Activated CD4-positive, alpha-beta T cell treated with anti-CD3 and anti-CD28 coated beads, Interleukin-2, amount 10 ng/mL, durations not matched to agents 7 days and 5 days (primary cell): ENCODE measurements around the gene POPDC2. TPM values are rescaled to one million over a fixed set of nuclear protein-coding genes. Genes with fewer than 3 reads are reported as not detected.

ENCODE experiments used
- CTCF ChIA-PET: fragments of 350-600 bp; sonication (Branson Sonifier 250); formaldehyde crosslinking; loops from one replicate; lab custom pipeline; 2021; ENCODE audit warnings: antibody characterized with exemption; lab: Charles Lee
- POLR2A ChIA-PET: fragments of 350-600 bp; sonication (Branson Sonifier 250); formaldehyde crosslinking; loops from one replicate; lab custom pipeline; 2021; ENCODE audit warnings: antibody characterized with exemption; lab: Charles Lee
- DNase-seq: peaks from one replicate; pipeline ENCODE4 v3.0.0-alpha.2; 2020
- H3K27ac Mint-ChIP-seq: one replicate; pipeline ENCODE4 v1.8.0; 2021; ENCODE audit warnings: mild to moderate bottlenecking, moderate library complexity, mixed read lengths
- H3K27me3 Mint-ChIP-seq: one replicate; pipeline ENCODE4 v1.8.0; 2021; ENCODE audit warnings: mixed read lengths
- H3K36me3 Mint-ChIP-seq: one replicate; pipeline ENCODE4 v1.8.0; 2021; ENCODE audit warnings: low read depth, mixed read lengths
- H3K4me1 Mint-ChIP-seq: one replicate; pipeline ENCODE4 v1.8.0; 2021; ENCODE audit warnings: mixed read lengths
- H3K4me3 Mint-ChIP-seq: one replicate; pipeline ENCODE4 v1.8.0; 2021; ENCODE audit warnings: mild to moderate bottlenecking, moderate library complexity, mixed read lengths
- H3K9me3 Mint-ChIP-seq: one replicate; pipeline ENCODE4 v1.8.0; 2021; ENCODE audit warnings: mixed read lengths
- total RNA-seq, 2 experiments: library from RNA; stranded (reverse); gene quantifications; one replicate each; pipeline ENCODE4 v1.2.3, GENCODE V29; 2021

The POPDC2 gene
- total RNA-seq, 2 experiments from 2014 or later, result 1.7 to 2.9 TPM

DNA sequence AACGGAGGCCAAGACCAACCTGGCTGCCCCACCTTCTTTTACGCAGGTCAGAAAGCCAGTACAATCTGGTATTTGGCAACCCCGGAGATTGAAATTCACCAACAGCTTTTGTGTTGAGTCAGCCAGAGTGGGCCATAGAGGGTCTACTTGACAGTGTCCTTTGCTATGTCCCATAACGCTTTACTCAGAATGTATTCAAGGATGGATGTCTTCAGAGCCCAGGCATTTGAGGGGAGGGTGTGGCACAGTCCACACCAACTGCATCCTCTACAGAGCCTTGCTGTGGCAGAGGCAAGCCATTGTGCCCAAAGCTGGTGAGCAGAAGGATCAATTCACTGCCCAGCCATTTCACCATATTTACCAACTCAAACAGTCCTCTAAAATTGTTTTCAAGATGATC is 44.3 kb downstream of the POPDC2 start:
- POLR2A ChIA-PET, result interaction anchor here (0.6 kb wide), 1 partner anchor 60 kb away, joined by 3 read pairs; no protein-coding TSS in a partner anchor
- no peaks in the 10 kb centered on the region for H3K36me3 Mint-ChIP-seq
- no peak overlapping the region for H3K4me3 Mint-ChIP-seq
- H3K27me3 Mint-ChIP-seq, result peaks cover 8% of the 10 kb centered on the region
- DNase-seq, result no peak
- H3K27ac Mint-ChIP-seq, result no peak overlapping the region
- no peaks in the 10 kb centered on the region for H3K9me3 Mint-ChIP-seq
- CTCF ChIA-PET, result interaction anchor here (1.0 kb wide), 2 partner anchors 9 to 12 kb away, joined by 3 to 4 read pairs; no protein-coding TSS in a partner anchor
- H3K4me1 Mint-ChIP-seq, result no peaks in the 10 kb centered on the region

- POLR2A ChIA-PET, result no interaction called here
- H3K9me3 Mint-ChIP-seq, result no peaks in the 10 kb centered on the region
- no peak overlapping the region for H3K4me3 Mint-ChIP-seq
- CTCF ChIA-PET, result interaction anchor here (0.6 to 4.4 kb wide), 3 partner anchors 14 to 242 kb away, joined by 3 to 26 read pairs (median 4); no protein-coding TSS in a partner anchor
- H3K36me3 Mint-ChIP-seq, result no peaks in the 10 kb centered on the region
- H3K27ac Mint-ChIP-seq, result no peak overlapping the region
- no peaks in the 10 kb centered on the region for H3K4me1 Mint-ChIP-seq
- H3K27me3 Mint-ChIP-seq, result peaks cover 23% of the 10 kb centered on the region
- DNase-seq, result no peak
Measured at GRCh38 chr3:119613872-119614271, 46.5 kb downstream of the POPDC2 start.

GRCh38 chr3:119613201-119613600 is 47.2 kb downstream of the POPDC2 start:
- Mint-ChIP-seq H3K4me1 (no peaks in the 10 kb centered on the region), H3K27me3 (peaks cover 26% of the 10 kb centered on the region), H3K27ac (no peak overlapping the region), H3K4me3 (no peak overlapping the region), H3K9me3 (no peaks in the 10 kb centered on the region), H3K36me3 (no peaks in the 10 kb centered on the region)
- DNase-seq, result no peak
- POLR2A ChIA-PET, result no interaction called here
- CTCF ChIA-PET, result interaction anchor here (1.0 to 4.4 kb wide), 3 partner anchors 13 to 68 kb away, joined by 3 to 26 read pairs (median 3); no protein-coding TSS in a partner anchor

- no peak for DNase-seq
- POLR2A ChIA-PET, result interaction anchor here (0.6 kb wide), 1 partner anchor 138 kb away, joined by 5 read pairs; no protein-coding TSS in a partner anchor
- Mint-ChIP-seq H3K4me1 (no peaks in the 10 kb centered on the region), H3K9me3 (no peaks in the 10 kb centered on the region), H3K4me3 (no peak overlapping the region), H3K27me3 (peaks cover 32% of the 10 kb centered on the region), H3K27ac (no peak overlapping the region), H3K36me3 (no peaks in the 10 kb centered on the region)
- CTCF ChIA-PET, result interaction anchor here (1.0 to 4.4 kb wide), 2 partner anchors 12 to 35 kb away, joined by 3 to 26 read pairs; no protein-coding TSS in a partner anchor
Measured at GRCh38 chr3:119611664-119612063, 48.7 kb downstream of the POPDC2 start.

GRCh38 chr3:119609301-119609700 is 51.1 kb downstream of the POPDC2 start:
- no peak overlapping the region for H3K4me3 Mint-ChIP-seq
- DNase-seq, result no peak
- H3K9me3 Mint-ChIP-seq, result no peaks in the 10 kb centered on the region
- peaks cover 32% of the 10 kb centered on the region for H3K27me3 Mint-ChIP-seq
- POLR2A ChIA-PET, result no interaction called here
- no peaks in the 10 kb centered on the region for H3K4me1 Mint-ChIP-seq
- H3K36me3 Mint-ChIP-seq, result no peaks in the 10 kb centered on the region
- H3K27ac Mint-ChIP-seq, result no peak overlapping the region
- CTCF ChIA-PET, result interaction anchor here (2.5 kb wide), 1 partner anchor 9 kb away, joined by 13 read pairs; no protein-coding TSS in a partner anchor

- no peaks in the 10 kb centered on the region for H3K4me1 Mint-ChIP-seq
- H3K4me3 Mint-ChIP-seq, result no peak overlapping the region
- H3K27ac Mint-ChIP-seq, result no peak overlapping the region
- peaks cover 32% of the 10 kb centered on the region for H3K27me3 Mint-ChIP-seq
- DNase-seq, result no peak
- ChIA-PET CTCF (interaction anchor here (1.1 to 2.5 kb wide), 2 partner anchors 8 to 12 kb away, joined by 3 to 13 read pairs; no protein-coding TSS in a partner anchor), POLR2A (no interaction called here)
- H3K9me3 Mint-ChIP-seq, result no peaks in the 10 kb centered on the region
- no peaks in the 10 kb centered on the region for H3K36me3 Mint-ChIP-seq
Measured at GRCh38 chr3:119608405-119609000, 51.9 kb downstream of the POPDC2 start.

DNA sequence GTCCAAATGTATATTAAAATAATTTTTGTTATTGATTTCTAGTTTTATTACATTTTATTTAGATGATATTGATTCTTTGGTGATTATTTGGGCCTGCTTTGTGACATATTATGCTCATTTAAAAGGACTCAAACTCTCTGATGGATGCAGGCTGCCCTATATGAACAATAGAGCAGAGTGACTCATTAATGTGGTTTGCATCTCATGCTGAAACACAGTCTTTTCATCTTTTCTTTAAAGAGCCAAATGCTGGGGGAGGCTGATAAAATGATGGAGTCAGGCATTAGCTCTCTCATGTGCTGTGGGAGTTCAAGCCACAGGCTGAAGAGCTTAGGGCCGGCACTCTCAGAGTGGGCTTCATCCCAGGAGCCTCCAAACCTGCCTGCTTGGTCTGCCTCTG is 55.5 kb downstream of the POPDC2 start:
- DNase-seq, result no peak
- Mint-ChIP-seq H3K4me1 (peaks cover 10% of the 10 kb centered on the region), H3K9me3 (no peaks in the 10 kb centered on the region), H3K27ac (no peak overlapping the region), H3K36me3 (no peaks in the 10 kb centered on the region), H3K4me3 (no peak overlapping the region), H3K27me3 (peaks cover 24% of the 10 kb centered on the region)
- POLR2A ChIA-PET, result no interaction called here
- CTCF ChIA-PET, result interaction anchor here (0.7 to 5.1 kb wide), 2 partner anchors 22 to 75 kb away, joined by 4 to 17 read pairs; no protein-coding TSS in a partner anchor

DNA sequence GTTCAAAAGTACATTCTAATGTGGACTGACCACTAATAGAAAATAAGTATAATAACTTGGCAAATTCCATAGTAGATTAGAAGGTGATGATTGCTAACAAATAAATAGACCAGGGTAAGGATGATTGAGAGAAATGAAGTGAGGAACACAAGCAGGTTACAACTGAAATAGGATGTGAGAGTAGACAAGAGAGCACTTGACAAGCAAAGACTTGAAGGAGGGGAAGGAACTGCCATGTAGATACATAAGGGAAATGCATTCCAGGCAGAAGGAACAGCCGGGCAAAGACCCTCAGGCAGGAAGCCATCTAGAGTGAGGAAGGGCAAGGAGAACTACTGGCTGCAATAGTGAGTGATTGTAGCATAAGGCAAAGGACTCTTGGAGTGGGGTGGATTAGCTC is 57.7 kb downstream of the POPDC2 start:
- Mint-ChIP-seq H3K4me1 (peaks cover 10% of the 10 kb centered on the region), H3K4me3 (no peak overlapping the region), H3K36me3 (no peaks in the 10 kb centered on the region), H3K27ac (no peak overlapping the region), H3K9me3 (no peaks in the 10 kb centered on the region), H3K27me3 (peaks cover 9% of the 10 kb centered on the region)
- no peak for DNase-seq
- ChIA-PET CTCF (interaction anchor here (3.7 to 5.1 kb wide), 2 partner anchors 12 to 25 kb away, joined by 17 read pairs; no protein-coding TSS in a partner anchor), POLR2A (no interaction called here)

DNA sequence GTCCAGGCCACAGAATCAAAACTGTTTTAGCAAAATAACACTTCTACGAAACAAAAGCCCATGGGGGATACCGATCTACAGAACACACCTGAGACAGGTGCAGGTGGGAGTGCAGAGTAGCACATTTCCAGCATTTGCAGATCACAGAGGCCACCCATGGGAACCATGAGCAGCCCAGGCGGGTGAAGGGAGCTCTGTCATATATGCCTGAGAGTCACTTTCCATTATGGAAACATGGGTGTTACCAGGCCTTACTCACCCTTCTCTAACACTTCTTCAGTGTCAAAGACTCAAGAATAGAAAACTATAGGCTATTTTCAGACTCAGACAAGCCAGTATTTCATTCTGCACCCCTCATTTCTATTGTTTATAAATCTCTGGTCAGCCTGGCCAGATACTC is 59.2 kb downstream of the POPDC2 start:
- Mint-ChIP-seq H3K27me3 (peaks cover 3% of the 10 kb centered on the region), H3K4me3 (no peak overlapping the region), H3K27ac (no peak overlapping the region), H3K36me3 (no peaks in the 10 kb centered on the region), H3K4me1 (peaks cover 15% of the 10 kb centered on the region), H3K9me3 (no peaks in the 10 kb centered on the region)
- ChIA-PET POLR2A (no interaction called here), CTCF (interaction anchor here (0.6 to 5.1 kb wide), 9 partner anchors 8 to 106 kb away, joined by 3 to 26 read pairs (median 9); partner anchors contain the start of genes ADPRH and CD80)
- no peak for DNase-seq

DNA sequence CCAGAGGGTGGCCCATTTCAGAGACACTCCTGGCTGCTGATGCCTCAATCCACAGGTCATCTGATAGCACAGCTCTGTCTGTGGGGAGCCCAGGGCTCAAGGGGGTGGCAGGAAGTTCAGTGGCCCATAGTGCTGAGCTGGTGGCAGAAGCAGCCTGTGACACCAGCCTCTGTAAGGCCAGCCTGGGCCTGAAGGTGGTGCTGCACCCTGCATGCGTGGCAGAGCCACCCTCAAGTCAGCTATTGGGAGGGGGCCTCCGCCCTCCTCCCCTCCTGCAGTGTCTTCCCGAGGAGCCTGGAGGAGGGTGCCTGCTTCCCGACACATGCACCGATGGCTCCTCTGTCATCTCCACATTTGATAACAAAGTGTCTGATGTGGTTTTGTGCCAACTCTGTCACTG is 59.7 kb downstream of the POPDC2 start:
- DNase-seq, result no peak
- Mint-ChIP-seq H3K9me3 (no peaks in the 10 kb centered on the region), H3K27ac (no peak overlapping the region), H3K4me3 (no peak overlapping the region), H3K36me3 (no peaks in the 10 kb centered on the region), H3K4me1 (peaks cover 18% of the 10 kb centered on the region), H3K27me3 (peaks cover 3% of the 10 kb centered on the region)
- CTCF ChIA-PET, result interaction anchor here (1.0 to 5.1 kb wide), 12 partner anchors 8 to 80 kb away, joined by 3 to 26 read pairs (median 8); partner anchors contain the start of genes ADPRH and CD80
- POLR2A ChIA-PET, result no interaction called here

DNA sequence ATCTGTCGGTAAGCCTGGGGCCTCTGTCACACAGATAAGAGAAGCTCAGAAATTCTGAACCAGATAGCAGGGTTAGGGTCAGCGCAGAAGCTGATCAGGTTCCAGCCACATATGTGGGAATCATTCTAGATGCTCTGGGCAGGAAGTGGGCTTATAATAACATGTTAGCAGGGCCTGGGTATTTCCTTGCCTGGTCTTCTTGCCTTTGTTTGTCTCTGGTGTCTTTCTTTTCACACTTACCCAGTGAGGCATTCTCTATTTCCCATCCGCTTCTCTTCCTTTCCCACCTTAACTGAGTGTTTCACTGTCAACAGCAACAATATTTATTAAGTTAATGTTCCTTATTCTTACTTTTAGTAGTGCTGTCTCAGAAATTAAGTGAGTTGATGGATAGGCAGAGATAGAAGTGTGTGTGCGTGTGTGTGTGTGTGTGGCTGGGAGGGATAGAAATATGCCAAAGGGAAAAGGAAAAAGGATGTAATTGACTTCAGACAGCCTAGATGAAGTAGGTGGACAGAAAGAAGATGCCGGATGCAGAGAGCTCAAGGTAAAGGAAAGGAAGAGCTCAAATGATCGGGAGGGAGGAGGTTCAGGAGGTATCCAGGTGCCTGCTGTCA is 60.7 kb downstream of the POPDC2 start:
- no peaks in the 10 kb centered on the region for H3K9me3 Mint-ChIP-seq
- ChIA-PET POLR2A (no interaction called here), CTCF (interaction anchor here (0.8 to 3.7 kb wide), 11 partner anchors 9 to 81 kb away, joined by 3 to 26 read pairs (median 7); partner anchors contain the start of gene CD80)
- DNase-seq, result no peak
- peak overlapping the region; percentile 27 for H3K27ac Mint-ChIP-seq
- no peak overlapping the region for H3K4me3 Mint-ChIP-seq
- H3K36me3 Mint-ChIP-seq, result no peaks in the 10 kb centered on the region
- peaks cover 3% of the 10 kb centered on the region for H3K27me3 Mint-ChIP-seq
- peaks cover 19% of the 10 kb centered on the region for H3K4me1 Mint-ChIP-seq

GRCh38 chr3:119598410-119599098 is 61.8 kb downstream of the POPDC2 start:
- Mint-ChIP-seq H3K4me3 (no peak overlapping the region), H3K9me3 (no peaks in the 10 kb centered on the region), H3K36me3 (no peaks in the 10 kb centered on the region), H3K27me3 (peaks cover 4% of the 10 kb centered on the region), H3K4me1 (peaks cover 19% of the 10 kb centered on the region), H3K27ac (no peak overlapping the region)
- DNase-seq, result no peak
- ChIA-PET CTCF (interaction anchor here (2.7 to 3.7 kb wide), 4 partner anchors 8 to 39 kb away, joined by 8 to 26 read pairs (median 13); partner anchors contain the start of gene CD80), POLR2A (no interaction called here)
